HEK293T (cell line): Measurements from ENCODE around the gene LINGO1.

Experiments
- ARNT ChIP-seq: fragments of 450-650 bp; IDR thresholded peaks from 2 replicates; pipeline ENCODE4 v1.6.1; 2017; ENCODE audit warnings: mild to moderate bottlenecking
- BHLHE40 ChIP-seq: fragments of 450-650 bp; IDR thresholded peaks from 2 replicates; pipeline ENCODE4 v1.6.1; 2016; ENCODE audit warnings: mild to moderate bottlenecking, moderate library complexity, borderline replicate concordance
- CTBP1 ChIP-seq: fragments of 450-650 bp; IDR thresholded peaks from 2 replicates; pipeline ENCODE4 v1.6.1; 2016; ENCODE audit warnings: borderline replicate concordance
- ELF4 ChIP-seq: fragments of 450-650 bp; IDR thresholded peaks from 2 replicates; pipeline ENCODE4 v1.6.1; 2017; ENCODE audit warnings: antibody characterized with exemption
- FOXM1 ChIP-seq: fragments of 450-650 bp; IDR thresholded peaks from 2 replicates; pipeline ENCODE4 v1.6.1; 2017; ENCODE audit warnings: mild to moderate bottlenecking, borderline replicate concordance
- HDGF ChIP-seq: fragments of 450-650 bp; IDR thresholded peaks from 2 replicates; pipeline ENCODE4 v1.6.1; 2017; ENCODE audit warnings: antibody characterized with exemption, borderline replicate concordance
- LEF1 ChIP-seq: fragments of 450-650 bp; IDR thresholded peaks from 2 replicates; pipeline ENCODE4 v1.6.1; 2017; ENCODE audit warnings: mild to moderate bottlenecking, borderline replicate concordance
- NFRKB ChIP-seq: fragments of 450-650 bp; IDR thresholded peaks from 2 replicates; pipeline ENCODE4 v1.6.1; 2016; ENCODE audit warnings: mild to moderate bottlenecking, moderate library complexity
- PKNOX1 ChIP-seq: fragments of 450-650 bp; IDR thresholded peaks from 2 replicates; pipeline ENCODE4 v1.6.1; 2016
- SP1 ChIP-seq: fragments of 450-650 bp; IDR thresholded peaks from 2 replicates; pipeline ENCODE4 v1.6.1; 2017
- SUZ12 ChIP-seq: fragments of 450-650 bp; IDR thresholded peaks from 2 replicates; pipeline ENCODE4 v1.6.1; 2016; ENCODE audit warnings: mild to moderate bottlenecking
- TARDBP ChIP-seq: fragments of 450-650 bp; IDR thresholded peaks from 2 replicates; pipeline ENCODE4 v1.6.1; 2016
- ZNF384 ChIP-seq: fragments of 450-650 bp; IDR thresholded peaks from 2 replicates; pipeline ENCODE4 v1.6.1; 2016

GRCh38 chr15:77597804-77598453 is 34.8 kb downstream of the LINGO1 start:
- TF ChIP-seq SUZ12 (no peak), SP1 (no peak), TARDBP (no peak), ZNF384 (no peak), HDGF (no peak), BHLHE40 (no peak), NFRKB (no peak), ARNT (no peak), PKNOX1 (no peak), FOXM1 (no peak), ELF4 (no peak), LEF1 (no peak), CTBP1 (no peak)
